Measurements from ENCODE around the gene TRIB2. TPM values are rescaled to one million over a fixed set of nuclear protein-coding genes. Genes with fewer than 3 reads are reported as not detected.

TRIB2 gene
- total RNA-seq, 1 donor from 2014 or later, result 68.8 TPM

DNA sequence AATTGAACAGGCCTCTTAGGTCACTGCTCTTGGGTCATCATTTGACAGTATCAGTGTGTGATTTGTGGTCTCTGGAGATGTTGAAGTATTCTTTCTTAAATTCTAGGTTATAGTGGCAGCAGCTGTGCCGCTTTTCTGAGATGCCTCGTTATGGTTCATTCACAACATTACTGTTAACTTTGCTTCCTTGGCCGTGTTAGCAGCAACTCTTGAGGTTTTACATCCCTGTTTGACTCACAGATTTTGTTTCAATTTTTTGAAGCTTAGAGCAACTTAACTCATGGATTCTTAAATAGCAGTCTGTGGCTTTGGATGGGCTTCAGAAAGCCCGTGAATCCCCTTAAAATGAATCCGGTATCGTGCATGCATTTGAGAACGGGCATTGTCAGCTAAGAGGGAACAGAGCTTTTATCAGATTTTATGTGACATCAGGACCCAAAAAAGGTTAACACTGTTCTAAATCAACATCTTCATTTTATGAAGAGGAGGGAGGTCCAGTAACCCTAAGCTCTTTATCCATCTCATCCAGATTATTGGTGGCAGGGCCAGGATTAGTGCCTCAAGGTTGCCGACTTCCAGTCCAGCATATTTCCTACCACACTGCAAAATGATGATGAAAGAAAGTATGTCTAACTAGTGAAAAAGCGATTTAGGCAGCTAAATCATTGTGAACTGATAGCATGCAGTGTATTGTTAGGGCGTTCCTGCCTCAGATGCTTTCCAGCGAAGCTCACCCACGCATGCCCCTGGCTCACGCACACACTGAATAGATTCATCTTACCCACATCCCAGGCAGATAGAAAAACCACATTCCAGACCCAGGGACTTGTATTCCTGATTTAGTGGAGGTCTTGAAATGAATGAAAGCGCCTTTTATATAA, 5.1 kb downstream of the TRIB2 start:
- peaks cover 42% of the 10 kb centered on the region for H3K4me1 Mint-ChIP-seq
- Histone ChIP-seq H3K27ac (no peak overlapping the region), H3K4me2 (peak overlapping the region; percentile 94), H3K36me3 (peaks cover 5% of the 10 kb centered on the region), H3F3A (ENCODE audit: low read depth) (peaks cover 33% of the 10 kb centered on the region), H3K4me1 (peaks cover 29% of the 10 kb centered on the region), H3K79me2 (ENCODE audit: low read depth) (peaks cover 83% of the 10 kb centered on the region), H4K20me1 (ENCODE audit: low read depth) (peaks cover 76% of the 10 kb centered on the region), H2AFZ (replicated peaks) (no peak overlapping the region), H3K4me3 (peak overlapping the region; percentile 94), H3K9me3 (ENCODE audit: low read depth) (no peaks in the 10 kb centered on the region), H3K27me3 (no peaks in the 10 kb centered on the region), H3K9ac (no peak overlapping the region)
- H3K36me3 Mint-ChIP-seq, result peaks cover 49% of the 10 kb centered on the region
- H3K4me3 Mint-ChIP-seq, result peak overlapping the region; percentile 67
- no peak overlapping the region for H3K27ac Mint-ChIP-seq
- DNase-seq (ENCODE audit: low spot score), result peak; percentile 21
- TF ChIP-seq EZH2 (IDR thresholded peaks at IDR 0.05), result no peak
- no peak for TF ChIP-seq CTCF (IDR thresholded peaks at IDR 0.05)
- TF ChIP-seq EZH2phosphoT487 (IDR thresholded peaks at IDR 0.05), result no peak
- H3K9me3 Mint-ChIP-seq, result no peaks in the 10 kb centered on the region
- H3K27me3 Mint-ChIP-seq (ENCODE audit: insufficient read depth, low read depth), result peaks cover 9% of the 10 kb centered on the region

GRCh38 chr2:12722447-12723316, 5.9 kb downstream of the TRIB2 start:
- Histone ChIP-seq H3K4me3 (no peak overlapping the region), H3F3A (ENCODE audit: low read depth) (peaks cover 26% of the 10 kb centered on the region), H4K20me1 (ENCODE audit: low read depth) (peaks cover 83% of the 10 kb centered on the region), H3K36me3 (peaks cover 5% of the 10 kb centered on the region), H3K4me2 (peak overlapping the region; percentile 94), H3K79me2 (ENCODE audit: low read depth) (peaks cover 82% of the 10 kb centered on the region), H2AFZ (replicated peaks) (no peak overlapping the region), H3K27me3 (no peaks in the 10 kb centered on the region), H3K9ac (no peak overlapping the region), H3K9me3 (ENCODE audit: low read depth) (no peaks in the 10 kb centered on the region), H3K4me1 (peaks cover 29% of the 10 kb centered on the region), H3K27ac (no peak overlapping the region)
- peaks cover 56% of the 10 kb centered on the region for H3K36me3 Mint-ChIP-seq
- H3K27me3 Mint-ChIP-seq (ENCODE audit: insufficient read depth, low read depth), result peaks cover 9% of the 10 kb centered on the region
- H3K4me1 Mint-ChIP-seq, result peaks cover 42% of the 10 kb centered on the region
- no peak overlapping the region for H3K27ac Mint-ChIP-seq
- no peaks in the 10 kb centered on the region for H3K9me3 Mint-ChIP-seq
- no peak for DNase-seq (ENCODE audit: low spot score)
- TF ChIP-seq CTCF (IDR thresholded peaks at IDR 0.05) (peak; percentile 12), EZH2 (IDR thresholded peaks at IDR 0.05) (no peak)
- peak overlapping the region; percentile 67 for H3K4me3 Mint-ChIP-seq

GRCh38 chr2:12723736-12724463, 7.2 kb downstream of the TRIB2 start:
- H3K27ac Mint-ChIP-seq, result no peak overlapping the region
- H3K9me3 Mint-ChIP-seq, result no peaks in the 10 kb centered on the region
- H3K36me3 Mint-ChIP-seq, result peaks cover 62% of the 10 kb centered on the region
- H3K4me1 Mint-ChIP-seq, result peaks cover 50% of the 10 kb centered on the region
- H3K4me3 Mint-ChIP-seq, result peak overlapping the region; percentile 34
- no peak overlapping the region for H3K4me3 ChIP-seq
- no peak for TF ChIP-seq CTCF (IDR thresholded peaks at IDR 0.05)
- no peak for TF ChIP-seq EZH2phosphoT487 (IDR thresholded peaks at IDR 0.05)
- no peak for TF ChIP-seq EZH2 (IDR thresholded peaks at IDR 0.05)
- peaks cover 5% of the 10 kb centered on the region for H3K36me3 ChIP-seq
- H3K9me3 ChIP-seq (ENCODE audit: low read depth), result no peaks in the 10 kb centered on the region
- H3K27ac ChIP-seq, result no peak overlapping the region
- H3F3A ChIP-seq (ENCODE audit: low read depth), result peaks cover 14% of the 10 kb centered on the region
- no peak overlapping the region for H2AFZ ChIP-seq (replicated peaks)
- no peak overlapping the region for H3K9ac ChIP-seq
- H3K79me2 ChIP-seq (ENCODE audit: low read depth), result peaks cover 70% of the 10 kb centered on the region
- H4K20me1 ChIP-seq (ENCODE audit: low read depth), result peaks cover 95% of the 10 kb centered on the region
- no peak for DNase-seq (ENCODE audit: low spot score)
- H3K27me3 ChIP-seq, result no peaks in the 10 kb centered on the region
- peaks cover 6% of the 10 kb centered on the region for H3K27me3 Mint-ChIP-seq (ENCODE audit: insufficient read depth, low read depth)
- no peak overlapping the region for H3K4me2 ChIP-seq
- H3K4me1 ChIP-seq, result peaks cover 29% of the 10 kb centered on the region
